Measurements from ENCODE around the gene OR2T11.
"Not testable (repeated sequence)": the region's sequence is repeated elsewhere in the genome, so short reads cannot be mapped to it uniquely, and the experiment has no call there.

Gene OR2T11

GRCh38 chr1:248634991-248635390 is at the start of gene OR2T11:
Gene OR2T11 (minus strand): TSS chr1:248635091. CDS start chr1:248627128, 7,963 bp downstream.
- not testable (repeated sequence) for DNase-seq

- no peak for DNase-seq
Observed at GRCh38 chr1:248681651-248682050, 46.8 kb upstream of the OR2T11 start.

- no peak for DNase-seq
Observed at GRCh38 chr1:248670003-248670402, 35.1 kb upstream of the OR2T11 start.

- DNase-seq: not testable (repeated sequence)
Observed at GRCh38 chr1:248663453-248664328, 28.8 kb upstream of the OR2T11 start.

GRCh38 chr1:248656797-248657196 is 21.9 kb upstream of the OR2T11 start:
- DNase-seq: not testable (repeated sequence)

GRCh38 chr1:248655354-248655753 is 20.5 kb upstream of the OR2T11 start, which contains the start of gene OR2T27:
Gene OR2T27 (minus strand): TSS chr1:248655528. CDS start chr1:248650884, 4,644 bp downstream.
- DNase-seq: not testable (repeated sequence)

GRCh38 chr1:248648770-248649536 is 14.1 kb upstream of the OR2T11 start:
- DNase-seq: not testable (repeated sequence)

- DNase-seq: not testable (repeated sequence)
Observed at GRCh38 chr1:248645178-248645577, 10.3 kb upstream of the OR2T11 start, which contains the start of gene OR2T35. Gene OR2T35 (minus strand): TSS chr1:248645278. CDS start chr1:248639258, 6,020 bp downstream.

GRCh38 chr1:248642971-248643651 is 8.2 kb upstream of the OR2T11 start:
- not testable (repeated sequence) for DNase-seq

GRCh38 chr1:248641583-248641982 is 6.7 kb upstream of the OR2T11 start:
- DNase-seq: not testable (repeated sequence)

- DNase-seq: not testable (repeated sequence)
Observed at GRCh38 chr1:248640906-248641305, 6.0 kb upstream of the OR2T11 start.

- DNase-seq: not testable (repeated sequence)
Observed at GRCh38 chr1:248639652-248640051, 4.8 kb upstream of the OR2T11 start.

GRCh38 chr1:248636612-248637011 is 1.7 kb upstream of the OR2T11 start:
- not testable (repeated sequence) for DNase-seq

- DNase-seq: no peak
Observed at GRCh38 chr1:248631354-248632008, 3.4 kb downstream of the OR2T11 start.

- DNase-seq: no peak
Observed at GRCh38 chr1:248630551-248630950, 4.3 kb downstream of the OR2T11 start.

- no peak for DNase-seq
Observed at GRCh38 chr1:248627971-248628844, 6.7 kb downstream of the OR2T11 start.

GRCh38 chr1:248625971-248626370 is 8.9 kb downstream of the OR2T11 start:
- no peak for DNase-seq

GRCh38 chr1:248625166-248625565 is 9.7 kb downstream of the OR2T11 start:
- DNase-seq: no peak

- DNase-seq: no peak
Observed at GRCh38 chr1:248622570-248623001, 12.3 kb downstream of the OR2T11 start.

- no peak for DNase-seq
Observed at GRCh38 chr1:248621770-248622169, 13.1 kb downstream of the OR2T11 start.

- DNase-seq: peak; percentile 61
Observed at GRCh38 chr1:248618878-248619277, 16.0 kb downstream of the OR2T11 start.
